ENCODE results near the gene CD164L2.

Gene CD164L2

DNA sequence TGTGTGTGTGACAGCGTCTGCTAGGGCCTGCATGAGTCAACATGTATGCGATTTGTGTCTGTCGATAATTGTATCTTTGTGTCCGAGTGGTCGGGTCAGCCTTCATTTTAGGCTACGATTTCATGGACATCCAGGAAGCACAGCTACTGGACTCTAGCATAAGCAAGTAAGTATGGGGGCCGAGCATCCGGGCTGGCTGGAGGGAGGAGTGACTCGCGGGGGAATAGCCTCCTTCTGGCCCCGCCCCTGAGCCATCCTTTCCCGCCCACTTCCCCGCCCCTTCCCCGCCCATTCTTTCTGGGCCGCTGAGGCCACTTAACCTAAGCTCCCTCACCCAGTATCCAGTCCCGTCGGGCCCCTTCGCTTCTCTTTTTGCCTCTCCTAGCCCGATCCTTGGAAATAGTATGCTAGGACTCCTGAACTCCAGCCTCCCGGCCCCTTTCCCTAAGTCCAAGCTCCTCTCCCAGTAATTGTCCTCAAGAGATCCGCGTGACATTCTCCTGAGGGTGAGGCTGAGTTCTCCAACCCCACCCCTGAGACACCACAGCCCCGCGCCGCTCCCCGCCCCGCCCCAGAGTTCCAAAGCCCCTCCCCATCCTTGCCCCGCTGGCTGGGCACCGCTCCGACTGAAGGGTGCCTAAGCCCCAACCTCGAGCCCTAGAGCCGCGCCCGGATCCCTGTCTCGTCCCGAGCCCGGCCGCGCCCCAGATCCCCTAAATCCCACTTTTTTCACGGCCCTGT is 17.6 kb downstream of the CD164L2 start (continued):
- TF ChIP-seq TCF7L2 (IDR thresholded peaks at IDR 0.05; ENCODE audit: borderline replicate concordance, low read depth, low read length) (no peak), ZNF707 (tag by site-specific recombination; IDR thresholded peaks at IDR 0.05) (no peak), ZNF664 (tag by site-specific recombination; IDR thresholded peaks at IDR 0.05) (no peak), ZNF777 (tag by site-specific recombination; IDR thresholded peaks at IDR 0.05; ENCODE audit: borderline replicate concordance) (no peak), ZNF175 (tag by site-specific recombination; IDR thresholded peaks at IDR 0.05) (no peak), ZBTB20 (tag by site-specific recombination; IDR thresholded peaks at IDR 0.05) (peak; percentile 67), SP2 (tag by site-specific recombination; IDR thresholded peaks at IDR 0.05) (peak; percentile 82), ZNF600 (tag by site-specific recombination; IDR thresholded peaks at IDR 0.05) (no peak), ZNF19 (tag by site-specific recombination; IDR thresholded peaks at IDR 0.05; ENCODE audit: low read depth) (no peak), ZNF837 (tag by site-specific recombination; IDR thresholded peaks at IDR 0.05) (no peak), GLIS1 (tag by site-specific recombination; IDR thresholded peaks at IDR 0.05) (no peak), ZXDB (tag by site-specific recombination; IDR thresholded peaks at IDR 0.05) (no peak), ZNF2 (tag by site-specific recombination; IDR thresholded peaks at IDR 0.05) (no peak), ZNF266 (tag by site-specific recombination; IDR thresholded peaks at IDR 0.05; ENCODE audit: low read depth) (no peak), ZNF76 (tag by site-specific recombination; IDR thresholded peaks at IDR 0.05; ENCODE audit: borderline replicate concordance, low read depth) (0 out of 2 replicates have a peak, but pooled peaks have one; percentile 27), TSHZ1 (tag by site-specific recombination; IDR thresholded peaks at IDR 0.05; ENCODE audit: borderline replicate concordance) (no peak), ZNF596 (tag by site-specific recombination; IDR thresholded peaks at IDR 0.05) (no peak)
- TF ChIP-seq, protein P1, sequence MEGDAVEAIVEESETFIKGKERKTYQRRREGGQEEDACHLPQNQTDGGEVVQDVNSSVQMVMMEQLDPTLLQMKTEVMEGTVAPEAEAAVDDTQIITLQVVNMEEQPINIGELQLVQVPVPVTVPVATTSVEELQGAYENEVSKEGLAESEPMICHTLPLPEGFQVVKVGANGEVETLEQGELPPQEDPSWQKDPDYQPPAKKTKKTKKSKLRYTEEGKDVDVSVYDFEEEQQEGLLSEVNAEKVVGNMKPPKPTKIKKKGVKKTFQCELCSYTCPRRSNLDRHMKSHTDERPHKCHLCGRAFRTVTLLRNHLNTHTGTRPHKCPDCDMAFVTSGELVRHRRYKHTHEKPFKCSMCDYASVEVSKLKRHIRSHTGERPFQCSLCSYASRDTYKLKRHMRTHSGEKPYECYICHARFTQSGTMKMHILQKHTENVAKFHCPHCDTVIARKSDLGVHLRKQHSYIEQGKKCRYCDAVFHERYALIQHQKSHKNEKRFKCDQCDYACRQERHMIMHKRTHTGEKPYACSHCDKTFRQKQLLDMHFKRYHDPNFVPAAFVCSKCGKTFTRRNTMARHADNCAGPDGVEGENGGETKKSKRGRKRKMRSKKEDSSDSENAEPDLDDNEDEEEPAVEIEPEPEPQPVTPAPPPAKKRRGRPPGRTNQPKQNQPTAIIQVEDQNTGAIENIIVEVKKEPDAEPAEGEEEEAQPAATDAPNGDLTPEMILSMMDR (tag by site-specific recombination; IDR thresholded peaks at IDR 0.05) = no peak
- TF ChIP-seq, protein P2, sequence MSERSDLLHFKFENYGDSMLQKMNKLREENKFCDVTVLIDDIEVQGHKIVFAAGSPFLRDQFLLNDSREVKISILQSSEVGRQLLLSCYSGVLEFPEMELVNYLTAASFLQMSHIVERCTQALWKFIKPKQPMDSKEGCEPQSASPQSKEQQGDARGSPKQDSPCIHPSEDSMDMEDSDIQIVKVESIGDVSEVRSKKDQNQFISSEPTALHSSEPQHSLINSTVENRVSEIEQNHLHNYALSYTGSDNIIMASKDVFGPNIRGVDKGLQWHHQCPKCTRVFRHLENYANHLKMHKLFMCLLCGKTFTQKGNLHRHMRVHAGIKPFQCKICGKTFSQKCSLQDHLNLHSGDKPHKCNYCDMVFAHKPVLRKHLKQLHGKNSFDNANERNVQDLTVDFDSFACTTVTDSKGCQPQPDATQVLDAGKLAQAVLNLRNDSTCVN (tag by site-specific recombination; optimal IDR thresholded peaks at IDR 0.05) = peak; percentile 22
- TF ChIP-seq, protein P3, sequence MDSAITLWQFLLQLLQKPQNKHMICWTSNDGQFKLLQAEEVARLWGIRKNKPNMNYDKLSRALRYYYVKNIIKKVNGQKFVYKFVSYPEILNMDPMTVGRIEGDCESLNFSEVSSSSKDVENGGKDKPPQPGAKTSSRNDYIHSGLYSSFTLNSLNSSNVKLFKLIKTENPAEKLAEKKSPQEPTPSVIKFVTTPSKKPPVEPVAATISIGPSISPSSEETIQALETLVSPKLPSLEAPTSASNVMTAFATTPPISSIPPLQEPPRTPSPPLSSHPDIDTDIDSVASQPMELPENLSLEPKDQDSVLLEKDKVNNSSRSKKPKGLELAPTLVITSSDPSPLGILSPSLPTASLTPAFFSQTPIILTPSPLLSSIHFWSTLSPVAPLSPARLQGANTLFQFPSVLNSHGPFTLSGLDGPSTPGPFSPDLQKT (IDR thresholded peaks at IDR 0.05; ENCODE audit: borderline replicate concordance, low read depth, low read length) = no peak
- TF ChIP-seq, protein P4, sequence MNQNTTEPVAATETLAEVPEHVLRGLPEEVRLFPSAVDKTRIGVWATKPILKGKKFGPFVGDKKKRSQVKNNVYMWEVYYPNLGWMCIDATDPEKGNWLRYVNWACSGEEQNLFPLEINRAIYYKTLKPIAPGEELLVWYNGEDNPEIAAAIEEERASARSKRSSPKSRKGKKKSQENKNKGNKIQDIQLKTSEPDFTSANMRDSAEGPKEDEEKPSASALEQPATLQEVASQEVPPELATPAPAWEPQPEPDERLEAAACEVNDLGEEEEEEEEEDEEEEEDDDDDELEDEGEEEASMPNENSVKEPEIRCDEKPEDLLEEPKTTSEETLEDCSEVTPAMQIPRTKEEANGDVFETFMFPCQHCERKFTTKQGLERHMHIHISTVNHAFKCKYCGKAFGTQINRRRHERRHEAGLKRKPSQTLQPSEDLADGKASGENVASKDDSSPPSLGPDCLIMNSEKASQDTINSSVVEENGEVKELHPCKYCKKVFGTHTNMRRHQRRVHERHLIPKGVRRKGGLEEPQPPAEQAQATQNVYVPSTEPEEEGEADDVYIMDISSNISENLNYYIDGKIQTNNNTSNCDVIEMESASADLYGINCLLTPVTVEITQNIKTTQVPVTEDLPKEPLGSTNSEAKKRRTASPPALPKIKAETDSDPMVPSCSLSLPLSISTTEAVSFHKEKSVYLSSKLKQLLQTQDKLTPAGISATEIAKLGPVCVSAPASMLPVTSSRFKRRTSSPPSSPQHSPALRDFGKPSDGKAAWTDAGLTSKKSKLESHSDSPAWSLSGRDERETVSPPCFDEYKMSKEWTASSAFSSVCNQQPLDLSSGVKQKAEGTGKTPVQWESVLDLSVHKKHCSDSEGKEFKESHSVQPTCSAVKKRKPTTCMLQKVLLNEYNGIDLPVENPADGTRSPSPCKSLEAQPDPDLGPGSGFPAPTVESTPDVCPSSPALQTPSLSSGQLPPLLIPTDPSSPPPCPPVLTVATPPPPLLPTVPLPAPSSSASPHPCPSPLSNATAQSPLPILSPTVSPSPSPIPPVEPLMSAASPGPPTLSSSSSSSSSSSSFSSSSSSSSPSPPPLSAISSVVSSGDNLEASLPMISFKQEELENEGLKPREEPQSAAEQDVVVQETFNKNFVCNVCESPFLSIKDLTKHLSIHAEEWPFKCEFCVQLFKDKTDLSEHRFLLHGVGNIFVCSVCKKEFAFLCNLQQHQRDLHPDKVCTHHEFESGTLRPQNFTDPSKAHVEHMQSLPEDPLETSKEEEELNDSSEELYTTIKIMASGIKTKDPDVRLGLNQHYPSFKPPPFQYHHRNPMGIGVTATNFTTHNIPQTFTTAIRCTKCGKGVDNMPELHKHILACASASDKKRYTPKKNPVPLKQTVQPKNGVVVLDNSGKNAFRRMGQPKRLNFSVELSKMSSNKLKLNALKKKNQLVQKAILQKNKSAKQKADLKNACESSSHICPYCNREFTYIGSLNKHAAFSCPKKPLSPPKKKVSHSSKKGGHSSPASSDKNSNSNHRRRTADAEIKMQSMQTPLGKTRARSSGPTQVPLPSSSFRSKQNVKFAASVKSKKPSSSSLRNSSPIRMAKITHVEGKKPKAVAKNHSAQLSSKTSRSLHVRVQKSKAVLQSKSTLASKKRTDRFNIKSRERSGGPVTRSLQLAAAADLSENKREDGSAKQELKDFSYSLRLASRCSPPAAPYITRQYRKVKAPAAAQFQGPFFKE (tag by site-specific recombination; IDR thresholded peaks at IDR 0.05; ENCODE audit: borderline replicate concordance) = no peak
- TF ChIP-seq, protein P5, sequence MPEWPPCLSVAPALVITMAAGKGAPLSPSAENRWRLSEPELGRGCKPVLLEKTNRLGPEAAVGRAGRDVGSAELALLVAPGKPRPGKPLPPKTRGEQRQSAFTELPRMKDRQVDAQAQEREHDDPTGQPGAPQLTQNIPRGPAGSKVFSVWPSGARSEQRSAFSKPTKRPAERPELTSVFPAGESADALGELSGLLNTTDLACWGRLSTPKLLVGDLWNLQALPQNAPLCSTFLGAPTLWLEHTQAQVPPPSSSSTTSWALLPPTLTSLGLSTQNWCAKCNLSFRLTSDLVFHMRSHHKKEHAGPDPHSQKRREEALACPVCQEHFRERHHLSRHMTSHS (tag by site-specific recombination; IDR thresholded peaks at IDR 0.05) = no peak

Data from HEK293 (cell line).